GM21619 (cell line): Measurements from ENCODE around the gene ARHGAP21.
A peak's percentile ranks its signal among the peaks of the same experiment; 100 is the strongest.

ENCODE experiments used
- ATAC-seq: cut with Tn5 transposase; IDR thresholded peaks from one replicate; pipeline ENCODE4 v1.9.1; 2021; ENCODE audit not compliant: unreplicated experiment

ARHGAP21 gene

DNA sequence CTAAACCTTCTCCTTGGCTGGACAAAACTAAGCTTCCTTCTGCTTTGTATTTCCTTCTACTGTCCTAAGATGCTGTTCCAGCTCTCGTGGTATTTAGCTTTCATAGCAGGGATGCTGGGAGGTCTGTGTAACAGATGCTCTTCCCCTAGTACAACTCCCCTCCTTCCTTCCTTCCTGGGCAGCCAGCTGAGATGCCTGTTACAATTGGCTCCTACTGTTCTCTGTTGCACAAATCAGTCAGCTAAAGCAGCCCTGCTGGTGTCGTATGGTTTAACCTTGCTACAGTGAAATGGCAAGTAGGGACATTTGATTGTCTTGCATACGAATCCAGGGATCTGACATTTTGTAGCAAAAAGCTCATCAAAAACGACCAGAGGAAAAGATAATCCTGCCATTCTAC, 143.8 kb downstream of the ARHGAP21 start:
- ATAC-seq, result no peak

DNA sequence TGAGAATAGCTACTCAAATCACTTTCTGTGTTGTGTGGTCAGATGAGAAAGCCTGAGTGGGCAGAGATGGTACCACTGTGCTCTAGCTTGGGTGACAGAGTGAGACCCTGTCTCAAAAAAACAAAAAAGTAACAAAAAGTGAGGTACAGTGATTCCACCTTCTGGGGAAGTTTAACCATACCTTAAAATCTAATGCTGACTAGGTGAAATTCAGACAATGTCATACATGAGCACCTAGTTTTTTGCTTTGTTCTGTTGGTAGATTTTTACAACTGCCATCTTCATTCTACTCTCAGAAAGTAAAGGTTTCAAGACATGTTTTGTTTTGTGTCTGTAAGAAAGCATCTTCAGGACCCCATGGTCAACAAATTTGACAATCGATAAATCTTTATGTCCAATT, 144.2 kb downstream of the ARHGAP21 start:
- no peak for ATAC-seq

DNA sequence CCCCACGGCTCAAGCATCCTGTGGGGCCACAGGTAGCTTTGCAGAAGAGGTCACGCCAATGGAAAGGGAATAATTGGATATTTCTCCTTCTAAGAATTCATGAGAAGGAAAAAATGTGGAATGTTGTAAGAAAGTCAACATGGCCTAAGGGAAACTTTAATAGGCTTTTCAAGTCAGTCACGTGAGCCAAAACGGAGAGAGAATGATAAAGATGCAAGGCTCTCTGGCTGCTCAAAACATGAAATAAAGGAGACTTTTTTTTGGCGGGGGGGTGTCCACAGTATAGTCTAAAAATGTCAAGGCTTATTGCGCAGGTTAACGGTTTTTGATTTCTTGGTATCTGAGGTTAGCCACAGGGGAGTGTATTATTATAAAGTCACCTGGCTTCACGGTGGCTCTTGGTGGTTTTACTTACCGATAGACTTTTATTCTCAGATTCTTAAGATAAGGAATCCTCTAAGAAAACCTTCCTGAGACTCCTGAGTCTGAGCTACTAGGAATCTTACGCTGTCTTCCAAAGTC, 148.1 kb downstream of the ARHGAP21 start:
- ATAC-seq, result no peak

DNA sequence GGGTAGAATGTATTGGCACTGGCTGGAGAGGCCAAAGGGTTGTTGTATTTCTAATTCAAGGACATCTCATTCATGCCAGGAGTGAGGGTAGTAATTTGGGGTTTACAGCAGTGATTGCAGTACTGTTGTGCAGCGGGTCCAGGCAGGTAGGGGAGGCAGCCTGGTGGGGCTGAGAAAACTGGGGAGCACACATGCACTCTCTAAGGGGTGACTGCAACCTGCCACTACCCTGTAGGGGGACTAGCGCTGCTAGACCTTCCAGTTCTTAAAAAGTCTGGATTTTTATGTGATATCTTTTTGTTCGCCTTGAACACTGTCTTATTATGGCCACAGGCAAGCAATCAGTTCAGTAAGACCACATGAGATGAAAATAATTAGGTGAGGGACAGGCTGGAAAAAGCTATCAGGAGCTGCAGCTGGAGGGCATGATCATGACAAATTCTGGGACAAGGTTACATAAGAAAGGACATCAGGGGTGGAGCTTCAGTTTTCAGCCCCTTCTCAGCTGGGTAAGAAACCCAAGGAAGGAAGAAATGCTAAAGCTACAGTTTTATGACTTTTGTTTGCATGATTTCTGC, 149.0 kb downstream of the ARHGAP21 start:
- ATAC-seq, result no peak

DNA sequence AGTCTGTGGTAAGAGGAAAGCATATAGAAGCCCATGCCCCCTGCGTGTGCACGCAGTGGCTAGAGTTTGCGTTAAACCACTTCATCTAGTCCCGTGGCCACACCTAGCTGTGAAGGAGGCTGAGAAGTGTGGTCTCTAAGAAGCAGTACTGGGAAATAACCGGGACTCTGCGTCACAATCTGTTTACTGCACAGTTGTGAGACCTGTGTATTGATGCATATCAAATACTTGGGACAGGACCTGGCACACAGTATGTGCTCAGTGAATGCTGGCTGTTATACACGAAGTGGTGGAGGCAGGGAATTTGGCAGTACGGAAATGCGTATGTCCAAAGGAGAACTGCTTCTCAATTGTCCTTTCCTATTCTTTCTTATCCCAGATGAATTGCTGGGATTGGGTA, 149.5 kb downstream of the ARHGAP21 start:
- ATAC-seq, result no peak

DNA sequence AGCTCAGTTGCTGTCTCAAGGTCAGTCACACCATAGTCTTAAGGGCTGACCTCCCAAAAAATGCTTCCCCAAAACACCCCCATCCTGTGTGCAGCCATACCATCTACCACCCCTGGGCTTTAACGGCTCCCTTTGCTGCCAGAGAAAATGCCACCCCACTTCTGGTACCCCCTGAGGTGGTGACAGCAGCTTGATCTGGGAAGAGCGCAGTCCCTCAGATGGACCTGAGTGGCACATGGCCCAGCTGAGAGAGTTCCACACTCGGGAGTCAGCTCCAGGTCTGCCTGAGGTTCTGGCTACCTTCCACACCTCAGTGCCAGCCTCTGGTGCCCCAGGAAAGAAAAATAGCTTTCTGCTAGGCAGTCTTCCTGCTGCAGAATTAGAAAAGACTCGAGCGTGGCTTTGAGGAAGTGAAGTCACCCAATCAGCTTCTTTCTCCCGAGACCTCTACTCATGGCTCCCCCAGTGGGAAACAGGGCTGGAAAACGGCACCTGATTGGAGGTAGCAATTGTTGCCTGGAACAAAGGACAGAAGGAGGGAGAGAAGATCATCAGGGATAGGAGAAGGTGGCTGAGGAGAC, 151.7 kb downstream of the ARHGAP21 start:
- no peak for ATAC-seq

DNA sequence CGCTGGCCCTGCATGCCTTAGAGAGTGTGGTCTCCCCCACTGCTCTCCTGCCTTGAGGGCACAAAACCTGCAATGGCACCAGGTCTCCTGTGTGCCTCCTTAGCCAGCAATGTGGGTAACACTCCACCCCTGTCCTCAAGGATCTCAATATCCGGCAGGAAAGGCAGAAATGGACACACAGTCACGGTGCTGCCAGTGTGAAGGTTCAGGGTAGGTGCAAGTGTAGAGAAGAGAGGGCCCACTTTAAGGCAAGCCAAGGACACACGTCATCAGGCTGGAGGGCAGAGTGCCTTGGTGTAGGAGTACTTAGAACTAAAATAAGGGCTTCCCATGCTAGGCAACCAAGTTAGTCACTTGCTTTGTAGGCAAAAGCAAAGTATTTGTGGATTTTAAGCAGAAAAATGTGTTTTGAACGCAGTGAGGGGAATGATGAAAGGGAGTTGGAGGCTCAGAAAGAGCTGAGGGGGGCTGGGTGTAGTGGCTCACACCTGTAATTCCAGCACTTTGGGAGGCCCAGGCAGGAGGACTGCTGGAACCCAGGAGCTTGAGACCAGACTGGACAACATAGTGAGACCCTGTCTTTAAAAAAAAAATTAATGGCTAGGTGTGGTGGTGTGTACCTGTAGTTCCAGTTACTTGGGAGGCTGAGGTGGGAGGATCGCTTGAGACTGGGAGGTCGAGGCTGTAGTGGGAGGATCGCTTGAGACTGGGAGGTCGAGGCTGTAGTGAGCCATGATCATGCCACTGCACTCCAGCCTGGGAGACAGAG, 152.8 kb downstream of the ARHGAP21 start:
- no peak for ATAC-seq

DNA sequence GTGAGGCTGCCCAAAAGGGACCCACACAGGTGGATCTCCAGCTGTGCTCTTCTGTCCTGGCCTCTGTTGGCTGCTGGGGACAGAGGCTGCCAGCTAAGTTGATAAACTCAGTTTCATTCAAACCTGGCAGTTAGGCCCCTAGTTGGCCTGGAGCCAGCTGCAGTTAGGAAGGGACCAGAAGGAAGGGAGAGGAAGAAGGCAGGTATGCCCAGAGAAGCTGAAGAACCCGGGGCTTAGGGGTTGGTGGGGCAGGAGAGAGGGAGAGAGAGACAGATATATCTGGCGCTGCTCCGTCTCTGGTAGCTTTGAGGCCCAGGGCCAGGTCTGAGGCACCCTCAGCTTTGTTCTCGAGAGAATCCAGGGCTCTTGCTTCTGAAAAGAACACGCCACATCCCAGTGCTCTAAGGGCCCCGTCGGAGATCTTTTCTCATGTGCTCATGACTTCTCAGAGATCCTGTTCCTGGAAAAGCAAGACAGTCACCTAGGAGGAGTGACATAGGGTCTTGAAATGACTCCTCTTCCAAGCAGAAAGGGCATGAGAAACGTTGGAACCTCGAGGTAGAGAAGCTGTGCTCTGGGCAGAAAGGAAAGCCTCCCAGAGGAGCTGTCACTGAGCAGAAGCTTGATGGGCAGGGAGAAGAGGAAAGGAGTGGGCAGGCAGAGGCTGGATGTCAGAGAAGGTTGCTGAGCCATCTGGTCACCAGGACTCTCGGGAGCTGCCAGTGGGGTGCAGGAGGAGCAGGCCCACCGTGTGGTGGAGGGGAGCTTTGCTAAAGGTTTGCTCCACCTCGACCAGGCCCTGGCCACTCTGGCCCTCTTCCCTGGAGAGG, 153.6 kb downstream of the ARHGAP21 start:
- no peak for ATAC-seq

DNA sequence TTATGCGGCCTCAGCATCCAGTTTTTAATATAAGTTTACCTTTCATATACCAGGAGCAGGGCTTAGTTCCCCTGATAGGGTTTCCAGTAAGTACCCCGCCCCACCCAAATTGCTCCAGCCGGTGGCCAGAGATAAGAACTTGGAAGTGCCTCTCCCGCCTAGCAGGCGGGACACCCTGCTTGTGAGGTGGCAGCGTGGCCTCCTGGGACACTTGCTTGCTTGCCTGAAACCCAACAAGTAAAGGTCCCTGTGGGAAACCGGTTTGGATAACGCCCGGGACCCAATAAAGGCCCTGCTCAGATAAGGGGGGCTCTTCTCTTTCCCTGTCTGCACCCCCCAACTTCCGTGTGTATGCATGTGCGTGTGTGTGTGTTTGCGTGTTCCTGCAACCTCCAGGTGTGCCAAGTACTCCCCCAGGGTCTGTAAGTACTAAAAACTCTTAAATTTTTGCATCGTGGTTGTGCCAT, 154.3 kb downstream of the ARHGAP21 start:
- ATAC-seq, result no peak

DNA sequence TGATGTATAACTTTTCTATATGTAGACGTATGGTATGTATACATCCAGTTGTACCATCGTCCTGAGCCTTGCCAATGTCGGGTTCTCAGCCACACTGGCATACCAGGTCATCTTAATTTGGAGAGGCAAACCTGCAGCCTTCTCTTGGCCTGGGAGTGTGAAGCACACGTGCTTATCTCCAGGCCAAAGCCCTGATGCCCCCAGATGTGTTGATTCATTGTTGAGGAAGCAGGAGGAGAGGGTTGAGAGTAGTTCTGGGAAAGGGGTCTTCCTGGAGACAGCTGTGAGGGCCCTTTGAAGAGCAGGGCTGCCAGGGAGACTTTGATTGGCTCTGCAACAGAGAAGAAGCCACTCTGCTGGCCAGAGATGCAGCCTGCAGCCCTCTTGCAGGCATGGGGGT, 155.6 kb downstream of the ARHGAP21 start:
- ATAC-seq, result no peak

DNA sequence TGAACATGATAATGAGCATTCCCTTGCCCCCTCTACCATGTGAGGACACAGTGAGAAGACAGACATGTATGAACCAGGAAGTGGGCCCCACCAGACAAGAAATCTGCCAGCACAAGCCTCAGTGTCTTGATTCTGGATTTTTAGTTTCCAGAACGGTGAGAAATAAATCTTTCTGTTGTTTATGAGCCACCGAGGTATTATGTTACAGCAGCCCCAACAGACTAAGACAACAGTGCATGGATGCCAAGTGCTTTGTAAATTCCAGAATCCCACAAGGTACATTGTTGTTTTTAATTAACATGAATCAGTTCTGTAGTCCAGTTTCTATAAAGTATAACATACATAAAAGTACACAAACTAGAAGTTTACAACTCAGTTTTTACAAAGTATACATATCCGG, 162.2 kb downstream of the ARHGAP21 start:
- no peak for ATAC-seq

DNA sequence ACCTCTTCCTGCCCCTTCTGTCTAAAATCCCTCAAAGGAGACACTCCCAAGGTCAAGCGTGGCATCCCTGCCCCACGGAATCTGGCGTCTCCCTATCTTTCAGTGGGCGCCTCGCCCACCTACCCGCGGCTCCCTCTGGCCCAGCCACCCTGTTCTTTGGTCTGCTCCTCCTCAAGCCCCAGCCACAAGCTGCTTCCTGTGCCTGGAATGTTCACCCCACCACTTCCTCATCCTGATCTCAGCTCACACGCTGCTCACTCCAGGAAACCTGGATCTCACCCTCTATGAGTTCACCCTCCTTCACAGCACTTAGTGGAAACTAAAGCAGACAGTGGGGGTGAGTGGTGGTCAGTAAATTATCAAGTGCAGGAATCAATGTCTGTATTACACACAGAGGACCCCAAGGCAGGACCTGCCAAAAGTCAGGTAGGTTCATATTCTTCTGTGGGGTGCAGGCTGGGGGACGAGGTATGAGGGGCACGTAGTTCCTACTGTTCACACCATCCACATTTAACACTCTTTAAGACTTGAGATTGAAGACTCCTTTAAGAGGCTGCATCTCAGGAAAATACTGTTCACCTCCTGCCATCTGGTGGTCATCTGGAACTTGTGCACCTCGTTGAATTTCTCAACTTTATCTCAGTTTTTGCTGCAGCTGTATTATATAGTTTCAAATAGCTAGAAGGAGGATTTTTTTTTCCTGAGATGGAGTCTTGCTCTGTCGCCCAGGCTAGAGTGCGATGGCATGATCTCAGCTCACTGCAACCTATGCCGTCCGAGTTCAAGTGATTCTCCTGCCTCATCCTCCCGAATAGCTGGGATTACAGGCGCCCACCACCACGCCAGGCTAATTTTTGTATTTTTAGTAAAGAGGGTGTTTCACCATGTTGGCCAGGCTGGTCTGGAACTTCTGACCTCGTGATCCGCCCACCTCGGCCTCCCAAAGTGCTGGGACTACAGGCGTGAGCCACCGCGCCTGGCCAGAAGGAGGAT, 166.6 kb downstream of the ARHGAP21 start:
- peak; percentile 58 for ATAC-seq

DNA sequence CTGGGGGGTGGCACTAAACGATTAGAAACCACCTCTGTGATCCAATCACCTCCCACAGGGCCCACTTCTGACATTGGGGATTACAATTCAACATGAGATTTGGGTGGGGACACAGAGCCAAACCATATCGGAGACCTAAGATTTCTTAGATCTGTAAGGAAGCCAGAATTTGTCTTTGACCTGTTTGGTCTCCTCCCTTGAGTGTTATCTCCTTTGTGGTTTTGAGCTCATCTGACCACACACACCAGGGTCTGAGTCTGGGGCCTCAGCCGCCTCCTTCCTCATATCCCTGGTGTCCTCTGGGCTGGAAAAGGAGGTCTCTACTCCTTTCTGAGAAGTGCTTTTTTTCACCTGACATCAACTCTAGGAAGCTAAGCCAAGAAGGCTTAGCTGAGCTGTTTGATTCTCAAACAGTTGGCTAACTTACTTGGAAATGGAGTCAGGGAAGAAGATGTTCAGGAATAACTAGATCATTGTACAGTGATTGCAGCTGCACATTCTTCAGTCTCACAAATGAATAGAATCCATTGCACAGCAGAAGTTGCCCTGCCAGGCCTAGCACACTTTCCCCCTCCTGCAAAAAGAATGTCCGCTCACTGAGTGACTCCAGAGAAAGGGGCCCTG, 167.4 kb downstream of the ARHGAP21 start:
- ATAC-seq, result no peak

DNA sequence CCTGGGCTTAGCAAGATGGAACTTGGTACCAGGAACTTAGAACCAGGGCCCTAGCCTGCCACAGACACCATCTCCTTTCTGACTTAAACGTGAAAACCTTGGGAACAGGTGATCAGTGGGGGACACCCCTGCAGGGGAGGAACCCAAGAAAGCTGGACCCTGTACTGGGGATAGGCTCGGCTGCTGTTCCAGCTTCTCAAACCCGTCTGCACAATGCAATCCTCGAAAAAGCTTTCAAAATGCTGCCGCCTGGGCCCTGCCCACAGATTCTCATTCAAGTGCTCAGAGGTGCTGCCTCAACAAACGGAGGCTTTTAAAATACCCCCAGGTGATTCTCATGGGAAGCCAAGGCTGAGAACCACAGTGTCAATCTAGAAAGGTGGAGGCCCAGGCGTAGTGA, 169.7 kb downstream of the ARHGAP21 start:
- ATAC-seq, result no peak

DNA sequence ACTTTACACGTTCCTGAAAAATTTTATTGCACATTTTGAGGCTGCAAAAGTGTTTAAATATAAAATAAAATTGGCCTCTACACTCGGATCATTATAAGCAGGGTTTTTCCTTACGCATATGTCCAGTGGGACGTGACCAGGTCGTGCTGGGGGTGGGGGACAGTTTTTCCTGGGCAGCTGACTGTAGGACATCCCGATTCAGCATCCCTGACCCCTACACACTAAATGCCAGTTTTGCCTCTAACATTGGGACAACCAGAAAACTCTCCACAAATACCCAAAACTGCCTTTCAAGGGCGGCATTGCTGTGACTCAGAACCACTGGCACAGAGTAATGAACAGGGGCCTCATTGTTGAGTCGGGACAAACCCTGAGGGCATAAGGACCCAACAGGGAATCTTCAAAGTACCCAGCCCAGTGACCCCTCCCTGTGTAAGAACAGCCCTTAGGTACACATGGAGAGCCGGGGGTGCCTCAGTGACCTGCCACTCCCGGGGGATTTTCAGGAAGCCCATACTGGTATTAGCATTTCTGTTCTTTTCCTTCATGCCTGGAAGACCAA, 170.6 kb downstream of the ARHGAP21 start:
- no peak for ATAC-seq

DNA sequence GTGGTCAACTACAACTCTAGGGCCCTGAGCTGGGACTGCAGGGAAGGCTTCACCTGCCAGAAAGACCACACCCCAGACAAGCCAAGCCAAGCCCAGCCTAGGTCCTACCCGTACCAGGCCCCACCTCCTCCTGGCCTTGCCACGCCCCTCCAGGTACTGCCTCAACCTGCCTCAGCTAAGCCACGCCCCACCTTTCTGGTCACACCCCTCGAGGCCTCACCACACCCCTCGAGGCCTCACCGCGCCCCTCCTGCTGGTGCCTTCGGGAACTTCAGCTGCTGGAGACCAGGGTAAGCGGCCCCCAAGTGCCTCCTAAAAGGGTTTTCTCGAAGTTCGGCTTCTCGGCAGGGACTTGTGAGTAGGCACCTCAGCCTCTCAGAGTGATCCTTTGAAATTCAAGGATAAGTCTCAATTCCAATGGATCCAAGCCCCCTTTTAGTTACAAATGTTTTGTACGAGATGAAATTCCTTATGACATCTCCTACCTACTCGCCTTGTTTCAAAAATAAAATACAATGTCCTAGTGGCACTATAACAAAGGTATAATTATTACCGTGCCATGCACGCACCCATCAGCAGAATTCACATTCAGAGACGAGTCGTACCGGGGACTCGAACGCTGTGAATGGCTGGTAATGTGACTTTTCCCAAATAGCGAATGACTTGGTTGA, 171.2 kb downstream of the ARHGAP21 start:
- ATAC-seq, result no peak

DNA sequence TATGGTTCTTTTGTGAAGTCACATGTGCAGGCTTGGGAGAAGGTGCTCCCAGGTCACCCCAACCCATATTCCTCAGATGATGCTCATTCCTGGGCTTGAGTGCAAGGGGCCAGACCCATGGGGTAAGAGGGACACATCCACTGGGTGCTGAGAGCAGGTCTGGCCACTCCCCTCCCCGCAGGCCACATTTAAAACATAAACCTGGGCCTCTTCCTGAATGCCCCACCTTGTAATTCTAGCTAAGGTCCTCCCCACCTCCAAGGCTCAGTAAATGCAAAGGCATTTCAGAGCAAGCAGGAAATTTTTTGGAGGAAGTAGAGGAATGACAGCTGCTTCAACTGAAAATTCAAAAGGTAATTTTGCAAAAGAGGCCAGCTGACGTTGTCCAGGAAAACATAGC, 172.5 kb downstream of the ARHGAP21 start:
- ATAC-seq, result no peak

DNA sequence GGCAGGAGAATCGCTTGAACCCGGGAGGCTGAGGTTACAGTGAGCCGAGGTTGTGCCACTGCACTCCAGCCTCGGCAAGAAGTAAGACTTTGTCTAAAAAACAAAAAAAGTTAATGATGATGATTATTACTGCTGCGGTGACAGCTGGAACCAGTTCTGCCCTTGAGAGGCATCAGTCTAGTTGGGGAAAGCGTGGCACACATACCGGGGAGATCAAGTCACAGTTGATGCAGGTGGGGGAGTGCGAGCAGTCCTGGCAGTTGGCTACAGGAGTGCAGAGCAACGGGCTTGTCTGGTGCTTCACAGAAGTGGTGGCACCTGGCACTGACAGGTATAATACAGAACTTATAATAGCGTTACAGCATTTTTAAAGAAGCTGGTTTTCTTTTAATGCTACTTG, 173.0 kb downstream of the ARHGAP21 start:
- no peak for ATAC-seq

DNA sequence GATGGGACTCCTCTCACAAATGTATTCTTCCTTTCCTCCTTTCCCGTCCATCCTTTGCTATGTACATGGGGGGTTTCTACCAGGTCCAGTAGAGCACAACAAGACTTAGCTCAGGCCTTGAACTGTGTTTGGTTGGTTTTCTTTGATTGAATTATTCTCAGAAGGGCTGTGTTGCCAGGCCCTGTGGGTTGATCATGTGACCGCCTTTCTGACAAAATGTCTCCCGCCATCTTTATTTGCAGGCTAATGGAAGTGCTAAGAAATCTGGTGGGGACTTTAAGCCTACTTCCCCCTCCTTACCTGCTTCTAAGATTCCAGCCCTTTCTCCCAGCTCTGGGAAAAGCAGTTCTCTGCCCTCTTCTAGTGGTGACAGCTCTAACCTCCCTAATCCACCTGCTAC, 178.1 kb downstream of the ARHGAP21 start:
- ATAC-seq, result no peak
